ENCODE data around the gene COL9A2.
A peak's percentile ranks its signal among the peaks of the same experiment; 100 is the strongest.

COL9A2 gene

DNA sequence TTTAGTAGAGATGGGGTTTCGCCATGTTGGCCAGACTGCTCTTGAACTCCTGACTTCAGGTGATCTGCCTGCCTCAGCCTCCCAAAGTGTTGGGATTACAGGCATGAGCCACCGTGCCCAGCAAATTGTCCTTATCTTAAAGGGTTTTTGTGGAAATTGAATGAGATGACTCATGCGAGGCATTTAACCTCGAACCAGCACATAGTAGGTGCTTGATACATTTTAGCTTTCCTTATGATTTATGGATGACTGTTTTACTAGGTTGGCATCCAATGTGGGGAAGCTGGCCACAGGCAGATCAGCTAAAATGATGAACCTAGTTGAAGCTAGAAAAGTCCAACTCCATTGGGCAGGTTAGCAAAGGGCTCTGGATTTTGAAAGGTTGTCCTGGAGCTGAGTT, 1.4 kb upstream of the COL9A2 start:
- DNase-seq (ENCODE audit: low read depth, low spot score): no peak

DNA sequence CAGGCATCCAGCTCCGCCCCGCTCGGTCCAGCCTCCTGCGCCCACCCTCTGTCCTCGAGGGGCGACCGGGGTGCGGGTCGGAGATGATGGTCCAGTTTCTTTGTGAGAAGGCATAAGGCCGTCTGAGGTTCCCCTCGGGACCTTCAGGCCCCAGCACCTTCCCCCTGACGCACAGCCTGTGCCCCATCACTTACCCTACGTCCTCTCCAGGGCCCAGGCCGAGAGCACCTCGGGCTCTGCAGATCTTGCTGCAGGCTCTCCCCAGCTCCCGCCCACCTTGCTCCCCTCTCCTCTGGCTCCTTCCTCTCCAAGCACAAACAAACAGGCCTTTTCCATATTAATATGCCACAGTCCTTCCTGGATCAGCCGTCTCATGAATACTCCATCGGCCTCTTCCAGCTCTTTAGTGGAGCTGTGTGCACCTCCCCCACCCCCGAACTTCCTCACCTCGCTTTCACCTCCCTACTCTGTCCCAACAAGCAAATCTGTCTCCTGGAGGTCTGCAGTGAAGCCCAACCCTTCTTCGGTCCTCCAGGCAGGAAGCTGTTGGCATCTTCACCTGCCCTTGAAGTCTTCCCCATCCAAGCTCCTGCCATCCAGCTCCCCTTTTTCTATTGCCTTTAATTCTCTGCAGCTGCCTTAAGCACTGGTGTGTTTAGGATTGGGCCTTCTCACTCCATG, 448 bp upstream of the COL9A2 start:
- DNase-seq (ENCODE audit: low read depth, low spot score): no peak

DNA sequence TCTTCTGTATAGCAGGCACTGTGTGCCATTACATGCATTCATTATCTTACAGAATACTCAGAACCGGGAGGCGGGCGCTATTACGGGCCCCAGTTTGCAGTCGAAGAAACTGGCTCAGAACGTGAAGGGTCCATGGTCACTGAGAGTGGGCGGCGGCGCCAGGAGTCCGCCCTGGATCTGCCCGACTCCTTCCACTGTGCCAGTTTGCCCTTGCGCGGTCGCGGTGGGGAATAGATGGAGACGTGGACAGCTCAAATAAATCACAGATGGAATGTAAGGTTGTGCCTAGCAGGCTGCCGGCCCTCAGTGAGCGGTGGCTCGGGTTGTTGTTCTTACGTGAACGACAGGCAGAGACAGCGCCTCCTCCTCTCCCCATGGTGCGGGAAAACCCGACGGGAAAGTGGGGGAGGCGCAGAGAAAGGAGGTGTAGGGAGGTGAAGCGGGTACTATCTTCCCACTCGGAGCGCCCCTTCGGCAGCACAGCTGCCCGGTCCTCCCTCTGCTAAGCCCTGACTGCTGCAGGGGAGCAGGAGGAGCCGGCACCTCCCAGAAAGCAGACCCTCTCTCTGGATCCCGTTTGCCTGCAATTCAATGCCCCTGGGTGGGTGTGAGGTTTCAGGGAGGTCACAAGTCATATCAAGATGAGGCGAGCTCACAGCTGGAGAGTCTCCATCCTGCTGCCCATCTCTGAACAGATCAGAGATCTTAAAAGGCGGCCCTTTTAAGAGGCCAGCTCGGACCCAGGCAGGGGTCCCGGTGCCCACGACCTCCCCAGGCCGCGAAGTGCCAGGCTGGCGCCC, 1.1 kb downstream of the COL9A2 start:
- no peak for DNase-seq (ENCODE audit: low read depth, low spot score)

DNA sequence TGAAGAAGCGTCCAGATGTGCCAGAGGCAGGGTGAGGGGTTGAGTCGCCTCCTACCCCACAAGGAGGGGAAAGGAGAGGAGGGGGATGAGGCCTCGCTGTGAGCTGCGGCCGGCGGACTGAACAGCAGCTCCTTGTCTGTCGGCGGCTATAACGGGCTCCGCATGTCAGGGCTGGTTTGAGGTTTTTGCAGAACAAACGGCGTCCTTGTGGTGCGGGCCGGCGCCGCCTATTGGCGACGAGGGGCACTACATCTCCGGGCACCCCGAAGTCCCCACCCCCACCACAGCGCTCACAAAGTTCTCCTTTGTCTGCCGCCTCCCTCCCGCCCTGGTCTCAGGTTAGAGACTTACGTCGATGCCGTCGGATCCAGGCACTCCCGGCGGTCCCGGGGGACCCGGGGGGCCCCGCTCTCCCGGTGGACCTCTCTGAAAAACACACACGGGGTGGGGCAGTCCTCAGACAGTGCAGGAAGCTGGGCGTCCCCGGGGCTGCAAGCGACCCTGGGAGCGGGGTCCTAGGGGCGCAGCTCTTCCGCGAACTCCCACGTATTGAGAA, 1.8 kb downstream of the COL9A2 start:
- peak; percentile 64 for DNase-seq (ENCODE audit: low read depth, low spot score)

DNA sequence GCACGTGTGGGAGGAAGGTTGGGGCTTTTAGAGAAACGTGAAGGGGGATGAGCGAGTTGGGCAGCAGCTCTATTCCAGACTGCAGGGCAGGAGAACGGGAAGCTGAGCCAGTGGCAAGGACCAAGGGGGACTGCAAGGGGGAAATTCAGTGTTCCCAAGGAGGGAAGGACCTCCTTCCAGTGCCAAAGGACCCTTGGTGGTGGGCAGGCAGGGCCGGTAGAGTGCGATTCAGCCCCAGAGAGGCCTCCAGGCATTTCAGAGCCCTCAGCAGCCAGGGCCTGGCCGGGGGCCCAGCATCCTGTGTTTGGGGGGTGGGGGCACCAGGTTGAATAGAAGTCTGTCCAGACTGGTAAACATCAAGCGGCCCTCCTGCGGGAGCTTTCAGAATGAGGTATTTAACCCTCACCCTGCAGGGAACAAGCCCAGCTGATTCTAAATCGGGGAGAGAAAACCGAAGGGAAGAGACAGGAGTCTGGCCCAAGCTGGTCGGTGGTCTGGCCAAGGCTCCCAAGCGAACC, 2.3 kb downstream of the COL9A2 start:
- no peak for DNase-seq (ENCODE audit: low read depth, low spot score)

DNA sequence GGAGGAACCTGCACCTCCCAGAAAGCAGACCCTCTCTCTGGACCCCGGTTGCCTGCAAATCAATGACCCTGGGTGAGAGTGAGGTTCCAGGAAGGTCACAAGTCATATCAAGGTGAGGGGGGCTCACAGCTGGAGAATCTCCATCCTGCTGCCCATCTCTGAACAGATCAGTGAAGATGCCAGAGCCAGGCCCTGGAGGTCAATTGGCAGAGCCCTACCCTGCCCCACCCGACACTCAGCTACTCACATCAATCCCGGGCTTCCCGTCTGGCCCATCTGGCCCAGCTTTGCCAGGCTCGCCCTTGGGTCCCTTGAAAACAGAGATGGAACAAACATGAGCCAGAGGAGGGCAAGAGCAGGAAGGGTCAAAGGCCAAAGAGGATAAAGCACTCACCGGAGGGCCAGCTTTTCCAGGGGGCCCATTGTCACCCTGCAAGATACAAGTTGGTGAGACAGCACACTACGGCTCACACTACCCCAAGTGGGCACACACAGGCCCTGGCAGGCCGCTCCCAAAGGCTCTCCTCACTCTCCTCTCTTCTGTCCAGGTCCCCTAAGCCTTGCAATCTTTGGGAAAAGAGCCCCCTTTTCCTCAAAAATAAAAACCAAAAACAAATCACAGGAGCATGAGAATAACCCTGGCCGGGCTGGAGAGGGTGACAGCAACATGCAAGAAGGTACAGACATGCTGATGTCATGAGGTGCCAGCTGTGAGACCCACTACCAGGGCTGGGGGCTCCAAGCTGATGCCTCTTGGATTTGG, 2.9 kb downstream of the COL9A2 start:
- DNase-seq (ENCODE audit: low read depth, low spot score): no peak

DNA sequence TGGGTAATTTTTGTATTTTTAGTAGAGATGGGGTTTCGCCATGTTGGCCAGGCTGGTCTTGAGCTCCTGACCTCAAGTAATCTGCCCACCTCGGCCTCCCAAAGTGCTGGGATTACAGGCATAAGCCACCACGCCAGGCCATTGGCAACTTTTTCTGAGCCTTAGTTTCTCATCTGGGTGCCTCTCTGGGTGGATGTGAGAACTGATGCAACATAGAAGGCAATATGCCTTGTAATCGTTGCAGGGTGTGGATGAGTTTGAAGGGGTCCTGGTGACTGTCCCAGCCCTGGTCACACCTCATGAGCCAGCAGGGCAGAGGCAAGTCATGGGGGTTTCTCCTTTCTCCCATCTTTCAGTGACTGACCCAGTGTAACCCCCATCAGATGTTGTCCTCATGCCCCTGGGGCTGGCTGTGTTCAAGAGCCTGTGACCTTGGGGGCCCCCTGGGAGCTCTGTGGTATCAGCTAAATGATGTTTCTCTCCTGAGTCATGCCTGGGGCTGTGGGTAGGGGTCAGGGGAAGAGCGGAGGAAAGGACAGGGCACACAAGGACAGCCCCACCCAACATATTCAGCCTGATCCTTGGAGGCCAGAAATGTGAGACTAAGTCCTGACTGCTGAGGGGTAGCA, 3.6 kb downstream of the COL9A2 start:
- DNase-seq (ENCODE audit: low read depth, low spot score): no peak

DNA sequence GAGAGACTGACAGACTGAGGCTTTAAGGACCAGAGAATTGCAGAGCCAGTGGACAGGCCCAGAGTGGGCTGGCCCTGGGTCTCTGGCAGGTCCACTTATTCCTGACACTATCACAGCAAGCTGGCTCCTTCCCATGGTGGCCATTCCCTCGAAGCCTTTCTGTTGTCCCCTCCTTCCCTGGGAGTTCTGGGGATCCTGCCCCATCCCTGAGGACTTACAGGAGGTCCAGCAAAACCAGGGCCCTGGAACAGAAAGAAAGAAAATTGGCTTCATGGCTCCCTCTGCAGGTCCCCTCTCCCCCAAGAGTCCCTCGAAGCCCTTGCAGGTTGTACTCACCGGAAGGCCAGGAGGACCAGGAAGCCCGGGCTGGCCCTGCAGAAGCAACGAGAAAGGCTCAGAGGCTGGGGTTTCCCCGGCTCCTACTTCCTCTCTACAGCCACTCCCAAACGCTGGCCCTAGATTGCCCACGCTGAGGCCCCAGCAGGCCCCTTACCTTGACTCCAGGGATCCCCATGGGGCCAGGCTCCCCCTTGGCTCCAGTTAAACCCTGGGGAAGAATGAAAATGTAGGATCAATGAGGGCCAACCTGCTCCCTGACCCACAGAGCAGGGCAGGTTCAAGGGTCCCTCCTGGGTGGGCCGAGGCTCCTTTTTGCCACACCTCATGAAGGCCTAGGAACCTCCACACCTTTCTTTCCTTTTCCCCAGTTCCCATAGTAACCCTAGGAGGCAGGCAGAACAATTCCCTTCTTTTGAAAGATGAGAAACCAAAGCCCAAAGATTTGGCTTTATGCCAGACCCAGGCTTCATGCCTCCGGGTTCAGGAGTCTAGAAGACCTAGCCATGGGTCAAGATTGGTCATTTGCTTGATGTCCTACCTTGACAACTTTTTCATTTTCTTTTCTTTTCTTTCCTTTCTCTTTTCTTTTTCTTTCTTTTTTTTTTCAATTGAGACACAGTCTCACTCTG, 4.6 kb downstream of the COL9A2 start:
- DNase-seq (ENCODE audit: low read depth, low spot score): no peak

DNA sequence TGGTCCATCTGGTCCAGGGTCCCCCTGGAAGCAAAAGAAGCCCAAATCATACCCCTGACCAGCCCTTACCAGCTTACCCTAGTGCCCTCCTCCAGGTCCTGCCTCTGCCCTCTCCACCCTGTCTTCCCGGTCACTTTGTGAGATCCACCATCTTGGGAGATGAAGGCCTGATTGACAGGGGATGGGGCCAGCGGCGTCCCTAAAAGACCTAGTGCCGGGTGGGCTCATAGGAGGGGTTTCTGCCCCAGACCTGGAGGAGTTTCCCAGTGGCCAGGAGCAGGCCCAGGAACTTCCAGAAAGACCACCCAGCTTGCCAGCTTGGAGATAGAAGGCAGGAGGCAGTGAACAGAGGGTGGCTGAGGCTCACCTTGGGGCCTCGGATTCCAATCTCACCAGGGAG, 5.4 kb downstream of the COL9A2 start:
- no peak for DNase-seq (ENCODE audit: low read depth, low spot score)

DNA sequence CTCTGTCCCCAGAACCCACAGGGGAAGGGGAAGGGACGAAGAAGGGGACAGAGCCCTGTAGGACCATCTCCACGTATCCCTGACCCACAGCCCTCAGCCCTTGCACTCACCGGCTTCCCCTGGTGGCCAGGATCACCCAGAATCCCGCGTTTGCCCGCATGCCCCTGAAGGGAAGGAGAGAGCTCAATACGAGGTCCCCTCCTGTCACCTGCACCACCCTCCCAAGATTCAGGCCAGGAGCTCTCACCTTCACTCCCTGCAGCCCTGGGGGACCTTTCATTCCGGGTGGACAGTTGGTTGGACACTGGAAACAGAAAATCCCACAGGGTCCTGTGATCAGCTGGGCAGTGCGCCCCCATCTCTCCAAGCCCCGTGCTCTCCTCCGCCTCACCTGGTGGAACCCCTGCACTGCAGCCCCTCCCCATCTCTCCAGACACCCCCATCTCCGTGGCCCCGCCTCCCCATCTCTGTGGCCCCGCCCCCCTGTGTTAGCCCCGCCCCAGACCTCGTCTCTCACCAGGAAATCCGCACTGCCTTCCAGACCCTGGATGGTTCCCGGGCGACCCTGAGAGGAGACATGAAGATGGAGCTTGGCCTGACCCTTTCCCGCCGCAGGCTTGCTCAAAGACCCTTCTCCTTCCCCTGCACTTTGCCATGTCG, 6.0 kb downstream of the COL9A2 start:
- no peak for DNase-seq (ENCODE audit: low read depth, low spot score)

DNA sequence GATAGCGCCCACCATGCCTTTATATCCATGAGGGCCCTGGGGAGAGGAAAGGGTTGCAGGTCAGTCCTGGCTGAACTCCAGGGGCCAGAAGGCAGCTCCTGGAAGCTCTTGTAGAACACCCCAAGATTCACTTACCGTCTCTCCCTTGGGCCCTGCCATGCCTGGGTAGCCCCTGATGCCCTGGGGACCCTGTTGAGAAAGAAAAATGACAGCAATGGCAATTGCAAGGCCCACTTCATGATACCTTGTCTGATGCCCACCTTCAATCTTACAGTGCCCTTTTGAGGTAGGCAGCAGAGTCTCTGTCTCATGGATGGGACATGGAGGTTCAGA, 7.0 kb downstream of the COL9A2 start:
- DNase-seq (ENCODE audit: low read depth, low spot score): no peak

DNA sequence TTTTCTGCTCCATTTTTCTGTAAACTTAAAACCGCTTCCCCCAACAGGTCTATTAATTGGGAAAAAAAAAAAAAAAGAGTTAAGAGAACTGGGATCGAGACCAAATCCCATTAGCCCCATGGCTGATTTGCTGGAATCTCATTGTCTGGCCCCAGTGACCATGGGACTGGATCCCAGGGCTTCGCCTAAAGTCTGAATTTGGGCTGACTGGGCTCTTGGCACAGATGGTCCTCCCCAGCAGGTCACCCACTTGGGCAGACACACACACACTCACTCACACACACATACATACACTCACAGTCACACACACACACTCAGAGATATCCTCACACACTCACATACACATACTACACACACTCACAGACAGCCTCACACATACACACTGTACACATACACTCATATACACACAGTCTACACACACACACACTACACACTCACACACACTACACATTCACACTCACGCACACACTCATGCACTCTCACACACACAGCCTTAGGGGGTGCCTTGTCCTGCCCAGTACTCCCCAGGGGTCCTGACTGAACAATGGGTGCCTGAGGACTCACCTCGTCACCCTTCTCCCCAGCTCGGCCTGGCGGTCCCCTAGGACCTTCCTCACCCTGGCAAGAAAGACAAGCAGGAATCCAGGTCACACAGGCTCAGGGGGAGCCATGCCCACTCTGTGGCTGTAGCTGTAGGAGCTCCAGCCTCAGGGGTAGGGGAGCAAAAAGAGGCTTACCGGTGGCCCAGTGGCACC, 7.5 kb downstream of the COL9A2 start:
- DNase-seq (ENCODE audit: low read depth, low spot score): no peak

DNA sequence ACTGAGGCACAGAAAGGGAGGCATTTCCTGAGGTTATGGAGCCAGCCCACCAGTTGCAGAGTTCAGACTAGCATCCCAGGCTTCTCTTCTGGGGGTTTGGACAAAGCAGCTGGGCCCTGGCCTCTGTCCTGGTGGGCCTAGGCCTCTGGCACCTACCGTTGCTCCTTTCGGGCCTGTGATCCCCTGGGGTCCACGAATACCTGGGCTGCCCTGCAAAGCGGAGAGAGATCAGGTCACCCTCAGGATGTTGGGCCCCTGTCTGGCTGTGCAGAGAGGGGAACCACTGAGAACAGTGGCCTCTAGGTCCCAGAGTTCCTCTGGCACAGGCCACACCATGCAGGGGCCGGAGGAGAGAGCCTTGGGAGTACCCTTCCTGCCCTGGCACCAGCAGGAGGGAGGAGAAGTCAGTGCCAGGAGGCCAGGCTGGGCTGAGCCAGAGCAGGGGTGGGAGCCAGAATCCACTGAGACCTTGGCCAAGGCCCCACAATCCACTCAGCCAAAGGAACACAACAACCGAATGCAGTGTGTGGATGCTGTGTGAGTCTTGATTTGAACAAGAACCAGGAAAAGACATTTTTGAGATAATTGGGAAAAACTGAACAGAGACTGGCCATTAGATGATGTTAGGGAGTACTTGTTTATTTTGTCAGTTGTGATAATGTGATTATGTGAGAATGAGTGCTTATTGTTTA, 8.9 kb downstream of the COL9A2 start:
- DNase-seq (ENCODE audit: low read depth, low spot score): no peak

DNA sequence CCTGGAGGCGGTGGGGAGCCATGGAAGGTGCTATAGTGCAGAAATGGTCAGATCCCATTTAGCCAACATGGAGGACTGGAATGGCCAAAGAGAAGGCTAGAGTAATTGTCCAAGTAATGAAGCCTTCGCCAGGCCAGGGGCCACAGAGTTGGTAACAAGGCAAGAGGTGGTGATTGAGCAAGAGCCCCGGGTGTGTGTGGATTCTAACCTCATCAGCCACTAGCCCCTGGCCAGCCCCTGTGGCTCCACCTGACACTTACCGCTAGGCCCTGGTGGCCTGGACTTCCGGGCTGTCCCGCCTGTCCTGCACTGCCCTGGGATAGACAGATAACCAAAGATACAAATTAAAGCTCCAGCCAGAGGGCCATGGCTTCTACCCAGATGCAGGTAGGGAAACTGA, 9.9 kb downstream of the COL9A2 start:
- no peak for DNase-seq (ENCODE audit: low read depth, low spot score)

DNA sequence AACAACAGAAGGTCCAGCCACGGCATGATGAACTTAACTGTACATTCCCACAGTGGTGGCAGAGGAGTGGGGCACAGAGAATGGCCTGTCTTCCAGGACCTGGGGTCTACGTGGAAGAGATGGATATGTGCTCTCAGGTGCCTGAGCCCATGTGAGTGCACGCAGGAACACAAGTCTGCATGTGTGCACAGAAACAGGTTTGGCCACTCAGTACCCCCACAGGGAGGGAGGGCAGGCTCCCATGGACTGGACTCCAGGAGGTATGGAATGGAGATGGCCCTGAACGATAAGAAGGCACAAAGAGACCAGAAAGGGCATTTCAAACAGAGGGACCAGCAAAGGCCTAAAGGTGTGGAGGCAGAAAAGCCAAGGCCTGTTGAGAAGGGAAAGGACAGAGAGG, 10.8 kb downstream of the COL9A2 start:
- DNase-seq (ENCODE audit: low read depth, low spot score): no peak

DNA sequence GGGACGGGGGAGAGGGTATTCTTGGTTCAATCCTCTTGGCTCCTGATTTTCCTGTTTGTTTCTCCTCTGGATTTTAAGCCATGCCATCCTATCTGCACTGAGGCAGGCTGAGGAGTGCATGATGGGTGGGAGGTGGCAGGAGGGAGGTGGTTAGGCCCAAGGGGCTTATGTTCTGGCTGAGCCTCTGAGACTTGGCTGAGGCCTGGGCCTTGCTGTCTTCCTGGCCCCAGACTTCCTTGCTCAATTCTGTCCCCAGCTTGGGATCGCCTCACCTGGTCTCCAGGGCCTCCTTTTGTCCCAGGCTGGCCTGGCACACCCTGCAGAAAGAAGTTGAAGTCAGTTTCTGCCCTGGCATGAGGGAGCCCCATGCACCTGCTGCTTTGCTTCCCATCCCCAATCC, 11.2 kb downstream of the COL9A2 start:
- no peak for DNase-seq (ENCODE audit: low read depth, low spot score)

DNA sequence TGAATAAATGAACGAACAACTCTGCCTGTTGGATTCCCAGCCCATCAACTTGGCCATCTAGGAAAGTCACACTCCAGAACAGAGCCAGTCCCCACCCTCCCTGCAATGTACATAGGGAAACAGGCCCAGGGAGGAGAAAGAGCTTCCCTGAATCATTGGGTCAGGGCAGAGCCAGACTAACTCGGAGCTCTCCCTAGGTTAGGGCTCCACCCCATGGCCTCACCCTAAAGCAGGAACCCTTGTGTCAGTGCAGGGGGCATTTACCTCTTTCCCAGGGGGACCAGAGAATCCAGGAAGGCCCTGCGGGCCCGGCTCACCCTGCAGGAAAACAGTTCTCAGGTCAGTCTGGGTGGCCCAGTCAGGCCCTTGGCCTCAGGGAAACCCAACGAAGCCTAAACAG, 11.6 kb downstream of the COL9A2 start:
- no peak for DNase-seq (ENCODE audit: low read depth, low spot score)

DNA sequence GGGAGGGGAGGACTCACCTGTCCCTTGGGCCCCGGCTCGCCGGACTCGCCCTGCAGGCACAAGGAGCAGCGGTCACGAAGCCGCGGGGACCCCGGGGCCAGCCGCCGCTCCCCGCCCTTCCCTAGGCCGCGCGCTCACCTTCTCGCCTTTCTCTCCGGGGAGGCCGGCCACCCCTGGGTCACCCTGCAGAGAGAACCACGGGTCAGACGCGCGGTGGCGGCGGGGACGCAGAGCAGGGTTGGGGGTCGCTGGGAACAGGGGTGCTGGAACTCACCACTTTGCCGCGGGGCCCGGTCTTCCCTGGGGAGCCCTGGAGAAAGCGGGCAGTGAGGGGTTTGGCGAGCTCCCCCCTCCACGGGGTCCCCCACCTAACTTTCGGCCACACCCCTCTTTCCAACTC, 13.3 kb downstream of the COL9A2 start:
- no peak for DNase-seq (ENCODE audit: low read depth, low spot score)
